K562 (cell line): Measurements from ENCODE around the gene GLB1L2. TPM values are rescaled to one million over a fixed set of nuclear protein-coding genes. Genes with fewer than 3 reads are reported as not detected.

Experiments
- ATAC-seq: fragments of 200-7000 bp; cut with Tn5 transposase; 3 replicates; pipeline ENCODE4 v1.9.1; 2020; ENCODE audit warnings: moderate library complexity
- BruUV-seq: library from RNA; stranded (reverse); fragments of 400-500 nt; replicated peaks from 2 replicates; lab custom pipeline; 2021; lab: Mats Ljungman, UMichigan
- CTCF ChIA-PET: fragments of 300-600 bp; formaldehyde crosslinking; extraction: SDS; loops from one replicate; lab custom pipeline; 2021; ENCODE audit warnings: low intra/inter-chr PET ratio; lab: Yijun Ruan, JAX
- POLR2A ChIA-PET: fragments of 300-600, 350-650 bp; sonication (Branson Sonifier 250); formaldehyde crosslinking; extraction: SDS; loops from one replicate; lab custom pipeline; 2021; ENCODE audit warnings: antibody characterized with exemption, inconsistent platforms; lab: Yijun Ruan, JAX
- DNase-seq, 4 experiments: peaks; one replicate each; pipeline versions ENCODE4 v3.0.0 to v3.0.0-alpha.2; 2011 to 2018; ENCODE audit warnings: low spot score in 3 of 4, mixed read lengths in 3 of 4; ENCODE audit errors: extremely low read depth in 1 of 4
- FAIRE-seq: peaks from 2 replicates; lab custom pipeline; 2011; peaks lifted over from hg19 to GRCh38; lab: Jason Lieb, UNC
- H2AFZ ChIP-seq: 2 replicates; pipeline ENCODE4 v1.6.0; 2011; ENCODE audit warnings: low read depth, low read length, control low read depth, inconsistent platforms
- H3K27ac ChIP-seq: fragments of 200-600 bp; 3 replicates; pipeline ENCODE4 v1.8.0; 2011; ENCODE audit warnings: low read depth, mild to moderate bottlenecking, control low read depth, inconsistent platforms, low read length, moderate library complexity, mixed read lengths; ENCODE audit errors: extremely low read depth
- H3K27me3 ChIP-seq, 2 experiments: fragments of 300-600 bp in 1 of 2; 2 replicates in 1 of 2; 3 replicates in 1 of 2; pipeline versions ENCODE4 v1.6.0 to v1.8.0; 2011; ENCODE audit warnings: inconsistent platforms in 2 of 2, low read length in 2 of 2, mild to moderate bottlenecking in 1 of 2, mixed read lengths in 1 of 2, moderate library complexity in 1 of 2; ENCODE audit not compliant: control insufficient read depth in 2 of 2, insufficient read depth in 2 of 2
- H3K36me3 ChIP-seq: fragments of 300-600 bp; 3 replicates; pipeline ENCODE4 v1.8.0; 2011; ENCODE audit warnings: mild to moderate bottlenecking, low read length, inconsistent platforms; ENCODE audit not compliant: control insufficient read depth, insufficient read depth
- H3K4me1 ChIP-seq, 2 experiments: fragments of 200-600 bp in 1 of 2; replicated peaks in 1 of 2; 2 replicates in 1 of 2; 3 replicates in 1 of 2; pipeline versions ENCODE4 v1.5.1 to v1.8.0; 2011; ENCODE audit warnings: inconsistent platforms in 2 of 2, low read length in 2 of 2, mild to moderate bottlenecking in 1 of 2, mixed read lengths in 1 of 2, moderate library complexity in 1 of 2; ENCODE audit not compliant: control insufficient read depth in 2 of 2, insufficient read depth in 2 of 2
- H3K4me2 ChIP-seq: 2 replicates; pipeline ENCODE4 v1.6.1; 2011; ENCODE audit warnings: low read length, control low read depth, inconsistent platforms, mixed read lengths; ENCODE audit not compliant: insufficient read depth
- H3K4me3 ChIP-seq: fragments of 200-600 bp; sonication (generic), shearing (Covaris generic); 2 replicates; pipeline ENCODE4 v1.5.1; 2016; ENCODE audit warnings: control low read depth, inconsistent platforms
- H3K79me2 ChIP-seq: fragments of 200-600 bp; 3 replicates; pipeline ENCODE4 v1.8.0; 2011; ENCODE audit warnings: low read length, inconsistent platforms; ENCODE audit not compliant: control insufficient read depth, insufficient read depth
- H3K9ac ChIP-seq, 2 experiments: 2 replicates each; pipeline versions ENCODE4 v1.6.0 to v1.6.1; 2011; ENCODE audit warnings: low read depth in 2 of 2, low read length in 2 of 2, control low read depth in 1 of 2, inconsistent platforms in 1 of 2, mild to moderate bottlenecking in 1 of 2, mixed read lengths in 1 of 2; ENCODE audit not compliant: insufficient read depth in 1 of 2
- H3K9me1 ChIP-seq: one replicate; pipeline ENCODE4 v1.6.0; 2011; ENCODE audit warnings: inconsistent platforms, mild to moderate bottlenecking, low read length, moderate library complexity; ENCODE audit not compliant: control insufficient read depth, insufficient read depth
- H3K9me3 ChIP-seq: replicated peaks from 2 replicates; pipeline ENCODE4 v1.5.1; 2011; ENCODE audit warnings: low read depth, low read length, inconsistent platforms; ENCODE audit not compliant: control insufficient read depth, insufficient read depth
- H4K20me1 ChIP-seq: replicated peaks from 2 replicates; pipeline ENCODE4 v1.6.1; 2011; ENCODE audit warnings: low read length, inconsistent platforms, mixed read lengths; ENCODE audit not compliant: control insufficient read depth, insufficient read depth
- ARID3A ChIP-seq: IDR thresholded peaks from 2 replicates; pipeline ENCODE4 v1.6.1; 2012; ENCODE audit warnings: low read depth, low read length, improper control_type of control experiment, borderline replicate concordance
- BRCA1 ChIP-seq, 2 experiments: fragments of 450-650 bp in 1 of 2; sonication (generic) in 1 of 2; formaldehyde crosslinking in 1 of 2; IDR thresholded peaks; 2 replicates each; pipeline versions ENCODE4 v1.5.0 to v1.6.1; 2017 to 2020; ENCODE audit warnings: mild to moderate bottlenecking in 1 of 2, missing genetic modification reagents in 1 of 2
- CBFA2T3 ChIP-seq: fragments of 450-650 bp; IDR thresholded peaks from 2 replicates; pipeline ENCODE4 v1.6.1; 2017
- DLX4 ChIP-seq: fragments of 250-450 bp; sonication (Bioruptor Pico); IDR thresholded peaks from 2 replicates; pipeline ENCODE4 v1.6.1; 2021; ENCODE audit warnings: mild to moderate bottlenecking
- GATA2 ChIP-seq: sonication (generic); formaldehyde crosslinking; IDR thresholded peaks from 2 replicates; pipeline ENCODE4 v1.4.0; 2020; ENCODE audit warnings: mild to moderate bottlenecking, missing genetic modification reagents
- MAFF ChIP-seq: IDR thresholded peaks from 2 replicates; pipeline ENCODE4 v1.6.1; 2012; ENCODE audit warnings: low read length, improper control_type of control experiment
- NFIX ChIP-seq: fragments of 250-450 bp; sonication (Bioruptor Pico); IDR thresholded peaks from 2 replicates; pipeline ENCODE4 v1.4.0; 2020; ENCODE audit warnings: low read depth, mild to moderate bottlenecking, moderate library complexity
- PATZ1 ChIP-seq: fragments of 250-450 bp; sonication (Bioruptor Pico); IDR thresholded peaks from 2 replicates; pipeline ENCODE4 v1.5.0; 2020; ENCODE audit warnings: mild to moderate bottlenecking, borderline replicate concordance
- POLR2AphosphoS2 ChIP-seq: IDR thresholded peaks from 2 replicates; pipeline ENCODE4 v1.6.1; 2012; ENCODE audit warnings: low read length, improper control_type of control experiment
- RUNX1 ChIP-seq: sonication (generic); IDR thresholded peaks from 2 replicates; pipeline ENCODE4 v1.6.1; 2016; ENCODE audit warnings: antibody characterized with exemption, low read depth
- SETDB1 ChIP-seq: IDR thresholded peaks from one replicate; pipeline ENCODE4 v1.6.1; 2012; ENCODE audit warnings: low read length, control low read depth, inconsistent platforms
- SMAD4 ChIP-seq: fragments of 250-450 bp; sonication (Bioruptor Pico); conservative IDR thresholded peaks from 2 replicates; pipeline ENCODE4 v1.8.0; 2021; ENCODE audit warnings: inconsistent platforms, mild to moderate bottlenecking, moderate library complexity
- STAT5A ChIP-seq: IDR thresholded peaks from 2 replicates; pipeline ENCODE4 v1.6.1; 2012; ENCODE audit warnings: low read length, inconsistent platforms, borderline replicate concordance
- WGBS: fragments of 100-300 bp; shearing (Covaris generic); methylation state at CpG from one replicate; pipeline ENCODE4 v1.1.6; 2016; ENCODE audit warnings: low coverage, mixed read lengths; ENCODE audit not compliant: insufficient coverage; ENCODE audit errors: missing lambda C conversion rate; 5-methylcytosine and 5-hydroxymethylcytosine counted together
- in situ Hi-C: fragments of 300-500 bp; cut with MboI; formaldehyde crosslinking; loops from 4 replicates; pipeline ENCODE4 v1.15.0; 2018; ENCODE audit warnings: inconsistent platforms, mixed read lengths
- intact Hi-C: fragments of 100-400 bp; cut with micrococcal nuclease; formaldehyde crosslinking; loops from 2 replicates; pipeline ENCODE4 v1.14.2; 2022
- polyA plus RNA-seq, 8 experiments: library from polyadenylated mRNA; depleted of rRNA in 4 of 8; stranded (reverse) in 5 of 8; unstranded in 3 of 8; fragments of >200 nt; fragmentation: Nextera tagmentation in 2 of 8; fragmentation: Illumina TruSeq in 1 of 8; extraction: Ambion mirVana in 2 of 8; extraction: Trizol in 1 of 8; gene quantifications; 2 replicates each; pipeline versions ENCODE4 v1.2.1 to v1.2.3, GENCODE V29; 2011 to 2014; ENCODE audit warnings: inconsistent platforms in 1 of 8, missing spikeins in 1 of 8
- total RNA-seq, 7 experiments: library from RNA; depleted of rRNA in 6 of 7; stranded (reverse); fragments of >200 nt in 6 of 7; fragmentation: Illumina TruSeq in 2 of 7; extraction: Trizol in 2 of 7; gene quantifications; 2 replicates each; pipeline versions ENCODE4 v1.2.1 to v1.2.3, GENCODE V29; 2011 to 2021; ENCODE audit warnings: low replicate concordance in 1 of 7
- TF ChIP-seq, protein P1 (sequence below): fragments of 450-650 bp; IDR thresholded peaks from 2 replicates; pipeline ENCODE4 v1.6.1; 2017; ENCODE audit warnings: antibody characterized with exemption, mild to moderate bottlenecking

The GLB1L2 gene
- total and polyA plus RNA-seq, 9 of the 15 experiments (the other 6 are each of a cell fraction or from before 2014, with no cell fraction given) = 0.84 to 21.4 (median 13.8) TPM

DNA sequence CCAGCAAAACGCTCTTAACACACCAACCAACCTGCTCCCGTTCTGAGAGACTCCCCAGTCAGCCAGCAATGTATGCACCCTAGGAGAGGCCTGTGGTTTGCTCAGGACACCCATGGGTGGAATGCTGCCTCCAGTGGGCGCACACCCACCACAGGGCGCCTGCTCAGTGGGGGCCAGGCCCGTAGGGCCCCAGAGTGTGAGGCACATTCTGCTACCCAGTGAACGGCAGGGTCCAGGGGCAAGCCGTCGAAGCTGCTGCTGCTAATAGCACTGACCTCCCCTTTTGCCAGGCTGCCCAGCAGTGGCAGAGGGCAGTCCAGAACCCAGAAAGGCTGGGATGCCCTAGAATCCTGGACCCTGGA, 67.5 kb downstream of the GLB1L2 start:
- H3K36me3 ChIP-seq = no peaks in the 10 kb centered on the region
- H3K4me2 ChIP-seq = no peak overlapping the region
- H3K4me1 ChIP-seq = no peaks in the 10 kb centered on the region
- 1% methylated on average over 8 of the region's 8 CpGs for WGBS
- no peak overlapping the region for H3K4me3 ChIP-seq
- no peaks in the 10 kb centered on the region for H3K9me3 ChIP-seq
- H3K9ac ChIP-seq = no peak overlapping the region
- no peak overlapping the region for H3K27ac ChIP-seq
- no peak for DNase-seq
- POLR2A ChIA-PET = no interaction called here
- no TSS peak for BruUV-seq
- in situ Hi-C loops = no loop called here
- H3K9me1 ChIP-seq = no peaks in the 10 kb centered on the region
- no peak for ATAC-seq
- no peaks in the 10 kb centered on the region for H3K79me2 ChIP-seq
- no peak for FAIRE-seq
- TF ChIP-seq MAFF = no peak
- TF ChIP-seq PATZ1 (CRISPR knock-in tag) = no peak
- no peak for TF ChIP-seq POLR2AphosphoS2
- TF ChIP-seq STAT5A = no peak
- no peak for TF ChIP-seq RUNX1
- no peak for TF ChIP-seq SETDB1
- no peak for TF ChIP-seq BRCA1 (IDR thresholded peaks at IDR 0.05)
- no peak for TF ChIP-seq BRCA1 (CRISPR knock-in tag; IDR thresholded peaks at IDR 0.05)
- TF ChIP-seq, protein P1, sequence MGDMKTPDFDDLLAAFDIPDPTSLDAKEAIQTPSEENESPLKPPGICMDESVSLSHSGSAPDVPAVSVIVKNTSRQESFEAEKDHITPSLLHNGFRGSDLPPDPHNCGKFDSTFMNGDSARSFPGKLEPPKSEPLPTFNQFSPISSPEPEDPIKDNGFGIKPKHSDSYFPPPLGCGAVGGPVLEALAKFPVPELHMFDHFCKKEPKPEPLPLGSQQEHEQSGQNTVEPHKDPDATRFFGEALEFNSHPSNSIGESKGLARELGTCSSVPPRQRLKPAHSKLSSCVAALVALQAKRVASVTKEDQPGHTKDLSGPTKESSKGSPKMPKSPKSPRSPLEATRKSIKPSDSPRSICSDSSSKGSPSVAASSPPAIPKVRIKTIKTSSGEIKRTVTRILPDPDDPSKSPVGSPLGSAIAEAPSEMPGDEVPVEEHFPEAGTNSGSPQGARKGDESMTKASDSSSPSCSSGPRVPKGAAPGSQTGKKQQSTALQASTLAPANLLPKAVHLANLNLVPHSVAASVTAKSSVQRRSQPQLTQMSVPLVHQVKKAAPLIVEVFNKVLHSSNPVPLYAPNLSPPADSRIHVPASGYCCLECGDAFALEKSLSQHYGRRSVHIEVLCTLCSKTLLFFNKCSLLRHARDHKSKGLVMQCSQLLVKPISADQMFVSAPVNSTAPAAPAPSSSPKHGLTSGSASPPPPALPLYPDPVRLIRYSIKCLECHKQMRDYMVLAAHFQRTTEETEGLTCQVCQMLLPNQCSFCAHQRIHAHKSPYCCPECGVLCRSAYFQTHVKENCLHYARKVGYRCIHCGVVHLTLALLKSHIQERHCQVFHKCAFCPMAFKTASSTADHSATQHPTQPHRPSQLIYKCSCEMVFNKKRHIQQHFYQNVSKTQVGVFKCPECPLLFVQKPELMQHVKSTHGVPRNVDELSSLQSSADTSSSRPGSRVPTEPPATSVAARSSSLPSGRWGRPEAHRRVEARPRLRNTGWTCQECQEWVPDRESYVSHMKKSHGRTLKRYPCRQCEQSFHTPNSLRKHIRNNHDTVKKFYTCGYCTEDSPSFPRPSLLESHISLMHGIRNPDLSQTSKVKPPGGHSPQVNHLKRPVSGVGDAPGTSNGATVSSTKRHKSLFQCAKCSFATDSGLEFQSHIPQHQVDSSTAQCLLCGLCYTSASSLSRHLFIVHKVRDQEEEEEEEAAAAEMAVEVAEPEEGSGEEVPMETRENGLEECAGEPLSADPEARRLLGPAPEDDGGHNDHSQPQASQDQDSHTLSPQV = no peak
- no peak for TF ChIP-seq ARID3A
- TF ChIP-seq NFIX (CRISPR knock-in tag) = no peak
- no peak for TF ChIP-seq DLX4
- TF ChIP-seq SMAD4 (CRISPR knock-in tag) = no peak
- TF ChIP-seq CBFA2T3 = no peak
- TF ChIP-seq GATA2 (CRISPR knock-in tag) = no peak
- TF ChIP-seq, all 486 proteins: peak for 0
- intact Hi-C loops = loop anchor here (10.0 kb wide), 1 partner anchor 326 kb away; no protein-coding TSS in a partner anchor
- peaks cover 3% of the 10 kb centered on the region; the same call in 1 of the 2 replicates for H4K20me1 ChIP-seq
- CTCF ChIA-PET = no interaction called here
- H3K27me3 ChIP-seq = peaks cover 1 to 70% of the 10 kb centered on the region in 2 experiments; a peak in 4 of 5 replicates
- no peak overlapping the region for H2AFZ ChIP-seq
